NCI-H1092 treated with DMSO at 0.1 percent for 48 hours (cell line): ENCODE results near the gene JPH2.
"Not testable (repeated sequence)": the region's sequence is repeated elsewhere in the genome, so short reads cannot be mapped to it uniquely, and the experiment has no call there.

ENCODE experiments used
- DNase-seq: peaks from one replicate; lab custom pipeline; 2025; lab: John Stamatoyannopoulos, UW

The JPH2 gene

DNA sequence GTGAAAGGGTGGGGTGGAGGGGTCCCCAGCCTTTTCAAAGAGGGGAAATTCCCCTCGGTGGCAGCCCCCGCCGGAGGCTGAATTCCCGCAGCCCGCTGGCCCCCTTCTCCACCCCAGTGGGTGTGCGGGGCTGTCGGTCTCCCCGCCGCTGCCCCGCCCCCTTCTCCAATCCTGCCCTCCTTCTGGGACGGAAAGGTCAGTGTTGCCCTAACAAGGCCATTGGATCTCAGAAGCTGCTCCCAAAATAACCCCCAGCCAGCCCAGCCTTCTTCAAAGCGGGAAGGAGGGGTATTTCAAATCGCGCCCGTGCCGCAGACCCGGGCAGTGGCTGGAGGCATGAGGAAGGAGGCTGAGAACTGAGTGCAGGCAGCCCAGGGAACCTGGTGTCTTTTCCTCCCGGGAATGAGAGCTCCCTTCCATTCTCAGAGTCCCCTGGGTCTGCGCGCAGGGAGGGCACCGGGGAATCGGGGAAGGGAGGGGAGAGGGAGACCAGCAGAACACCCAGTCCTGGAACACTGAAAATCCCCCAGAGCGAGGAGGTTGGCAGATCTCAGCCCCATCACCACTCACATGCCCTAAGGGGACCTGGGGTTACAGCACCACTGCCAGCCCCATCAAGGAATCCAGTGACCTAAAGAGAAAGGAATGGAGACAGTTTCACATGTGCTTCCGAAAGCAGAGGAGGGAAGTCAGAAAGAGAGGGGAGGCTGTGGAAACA lies at the start of gene JPH2:
Gene JPH2 (minus strand): TSS at position 135 of the 718 bp plus-strand sequence. CDS start 483 bp downstream, outside the sequence.
- no peak for DNase-seq

DNA sequence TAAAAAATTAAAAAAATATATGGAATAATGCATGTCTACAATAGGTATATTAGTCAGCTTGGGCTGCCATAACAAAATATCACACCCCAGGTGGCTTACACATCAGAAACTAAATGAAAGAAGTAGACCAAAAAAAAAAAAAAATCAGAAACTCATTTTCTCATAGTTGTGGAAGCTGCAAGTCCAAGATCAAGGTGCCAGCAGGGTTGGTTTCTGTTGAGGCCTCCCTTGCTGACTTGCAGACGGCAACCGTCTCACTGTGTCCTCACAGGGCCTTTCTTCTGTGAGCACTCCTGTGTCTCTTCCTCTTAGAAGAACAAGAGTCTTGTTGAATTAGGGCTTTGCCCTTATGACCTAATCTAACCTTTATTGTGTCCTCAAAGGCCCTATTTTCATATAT lies 48.7 kb upstream of the JPH2 start:
- no peak for DNase-seq

DNA sequence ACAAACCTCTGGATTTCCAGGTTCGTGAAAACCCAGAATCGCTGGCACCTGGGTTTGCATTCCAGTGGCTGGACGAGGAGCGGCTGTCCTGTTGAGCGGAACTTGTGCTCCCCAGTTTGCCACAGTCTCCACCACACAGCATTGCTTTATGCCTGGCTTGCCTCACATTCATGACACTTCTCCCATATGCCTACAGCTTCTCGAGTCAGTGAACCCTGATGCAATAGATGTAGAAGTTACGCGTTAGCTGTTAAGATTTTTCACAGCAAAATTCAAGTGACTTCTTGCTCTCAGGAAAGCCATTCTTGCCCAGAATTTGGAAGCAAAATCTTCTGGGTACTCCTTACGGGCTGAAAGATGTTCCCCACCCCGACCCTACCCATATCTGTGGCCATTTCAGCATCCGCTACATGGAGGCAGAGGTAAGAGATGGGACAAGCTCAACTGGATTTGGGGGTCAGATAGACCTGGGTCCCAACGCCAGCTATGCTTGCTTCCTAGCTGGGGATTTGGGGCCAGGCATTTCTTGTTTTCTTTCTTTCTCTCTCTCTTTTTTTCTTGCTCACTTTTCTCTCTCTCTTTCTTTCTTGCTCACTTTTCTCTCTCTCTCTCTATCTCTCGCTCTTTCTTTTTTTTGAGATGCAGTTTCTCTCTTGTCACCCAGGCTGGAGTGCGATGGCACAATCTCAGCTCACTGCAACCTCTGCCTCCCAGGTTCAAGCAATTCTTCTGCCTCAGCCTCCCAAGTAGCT lies 47.8 kb upstream of the JPH2 start:
- no peak for DNase-seq

DNA sequence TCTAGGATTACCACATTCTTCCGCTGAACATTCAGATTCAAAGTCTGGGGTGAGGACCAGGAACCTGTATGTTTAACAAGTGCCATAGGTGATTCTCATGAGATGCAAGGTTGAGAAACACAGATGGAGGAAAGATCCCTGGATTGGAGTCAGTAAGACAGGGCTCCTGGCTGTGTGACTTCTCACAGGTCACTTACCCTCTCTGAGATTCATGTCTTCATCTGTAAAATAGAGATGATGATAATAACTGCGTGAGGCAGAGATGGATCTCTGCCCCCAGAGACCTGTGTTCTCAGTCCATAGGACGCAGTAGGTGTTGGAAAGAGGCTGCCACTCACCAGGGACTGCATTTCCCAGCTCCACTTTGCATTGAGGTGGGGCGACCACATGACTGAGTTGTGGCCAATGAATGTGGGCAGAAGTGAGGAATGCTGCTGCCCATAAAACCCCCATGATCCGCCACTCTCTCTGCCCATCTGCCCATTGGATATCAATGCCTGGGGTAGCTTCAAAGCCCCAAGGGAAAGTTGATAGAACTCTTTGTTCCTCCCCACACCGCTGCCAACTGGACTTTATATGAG lies 46.5 kb upstream of the JPH2 start:
- DNase-seq, result no peak

DNA sequence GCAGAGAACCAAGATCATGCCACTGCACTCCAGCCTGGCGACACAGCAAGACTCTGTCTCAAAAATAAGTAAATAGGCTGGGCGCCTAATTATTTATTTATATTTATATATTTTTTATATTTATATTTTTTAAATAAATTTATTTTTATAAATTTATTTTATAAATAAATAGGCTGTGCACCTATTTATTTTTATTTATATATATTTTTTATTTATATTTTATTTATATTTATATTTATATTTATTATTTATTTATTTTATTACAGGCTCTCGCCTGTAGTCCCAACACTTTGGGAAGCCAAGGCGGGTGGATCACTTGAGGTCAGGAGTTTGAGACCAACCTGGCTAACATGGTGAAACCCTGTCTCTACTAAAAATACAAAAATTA lies 45.5 kb upstream of the JPH2 start:
- not testable (repeated sequence) for DNase-seq

DNA sequence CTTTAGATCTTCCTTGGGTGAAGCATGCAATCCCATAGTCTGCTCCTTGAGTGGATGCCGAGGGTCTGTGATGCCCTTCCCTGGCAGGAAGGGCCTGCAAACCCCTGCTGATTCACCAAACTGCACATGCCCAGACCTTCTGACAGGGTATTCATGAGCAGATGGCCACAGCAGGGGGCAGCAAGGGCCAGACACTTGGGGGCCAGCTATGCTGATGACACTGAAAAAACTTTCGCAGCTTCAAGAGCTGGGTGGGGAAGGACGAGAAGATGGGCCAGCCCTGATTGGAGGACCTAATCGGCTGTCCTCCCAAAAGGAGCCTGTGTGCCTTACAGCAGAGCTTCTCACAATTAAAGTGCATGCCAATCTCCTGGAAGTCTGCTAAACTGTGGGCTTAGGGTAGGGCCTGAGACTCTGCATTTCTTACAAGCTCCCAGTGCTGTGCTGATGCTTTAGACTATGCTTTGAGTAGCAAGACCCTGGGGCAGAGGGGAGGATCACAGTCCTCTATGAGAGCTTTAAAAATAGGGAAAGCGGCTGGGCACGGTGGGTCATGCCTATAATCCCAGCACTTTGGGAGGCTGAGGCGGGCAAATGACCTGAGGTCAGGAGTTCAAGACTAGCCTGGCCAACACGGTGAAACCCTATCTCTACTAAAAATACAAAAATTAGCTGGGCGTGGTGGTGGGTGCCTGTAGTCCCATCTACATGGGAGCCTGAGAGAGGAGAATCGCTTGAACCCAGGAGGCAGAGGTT lies 44.9 kb upstream of the JPH2 start:
- DNase-seq, result no peak

DNA sequence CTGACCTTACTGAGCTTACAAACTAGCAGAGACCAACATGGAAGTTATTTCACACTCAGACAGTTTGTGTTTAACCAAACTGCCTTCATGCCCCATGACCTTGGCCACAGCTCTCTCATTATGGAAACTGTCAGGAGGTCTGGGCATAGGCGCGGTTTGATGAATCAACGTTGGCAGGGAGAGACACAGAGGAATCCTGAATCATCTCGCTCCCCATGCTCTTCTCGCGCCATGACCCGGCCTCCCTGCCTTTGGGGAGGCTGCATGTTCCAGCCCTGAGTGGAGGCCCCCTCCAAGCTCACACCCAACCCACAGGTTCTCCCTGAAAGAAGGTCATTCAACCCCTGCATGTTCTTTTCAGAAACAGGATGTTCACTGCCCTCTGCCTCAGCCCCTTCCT lies 44.2 kb upstream of the JPH2 start:
- no peak for DNase-seq

DNA sequence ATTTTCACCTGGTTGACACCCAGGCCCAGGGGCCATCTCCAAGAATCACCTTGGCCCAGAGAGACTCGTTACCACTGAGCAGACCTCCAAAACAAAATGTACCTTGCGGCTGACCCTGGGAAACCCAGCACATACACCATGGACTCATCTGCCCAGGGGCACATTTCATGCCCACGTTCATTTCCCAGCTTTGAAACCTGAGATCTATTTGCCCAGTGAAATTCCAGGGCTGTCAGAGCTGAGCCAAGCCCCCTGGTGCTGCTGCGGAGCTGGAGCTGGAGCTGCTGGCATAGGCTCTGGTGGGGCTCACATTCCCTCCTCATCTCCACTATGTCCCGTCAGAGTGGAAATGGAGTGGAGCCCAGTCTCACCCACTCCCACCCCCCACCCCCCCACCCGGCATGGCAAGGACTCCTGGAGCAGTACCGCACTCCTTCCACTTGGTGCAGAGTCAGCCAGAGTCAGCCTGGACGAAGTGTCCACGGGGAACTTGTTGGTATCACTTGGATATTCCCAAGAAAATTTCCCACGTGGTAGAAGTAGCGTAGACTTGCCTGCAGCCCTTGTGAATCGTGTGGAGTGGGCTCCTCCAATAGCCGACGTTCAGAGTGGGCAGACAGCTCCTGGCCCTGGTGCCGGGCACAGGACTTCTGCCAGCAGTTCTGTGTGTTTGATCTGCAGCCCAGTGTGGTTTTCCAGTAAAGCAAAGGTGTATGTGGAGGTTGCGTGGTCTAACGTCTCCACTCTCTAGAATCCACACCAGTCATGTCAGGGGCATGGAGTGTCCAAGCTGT lies 41.7 kb upstream of the JPH2 start:
- no peak for DNase-seq

DNA sequence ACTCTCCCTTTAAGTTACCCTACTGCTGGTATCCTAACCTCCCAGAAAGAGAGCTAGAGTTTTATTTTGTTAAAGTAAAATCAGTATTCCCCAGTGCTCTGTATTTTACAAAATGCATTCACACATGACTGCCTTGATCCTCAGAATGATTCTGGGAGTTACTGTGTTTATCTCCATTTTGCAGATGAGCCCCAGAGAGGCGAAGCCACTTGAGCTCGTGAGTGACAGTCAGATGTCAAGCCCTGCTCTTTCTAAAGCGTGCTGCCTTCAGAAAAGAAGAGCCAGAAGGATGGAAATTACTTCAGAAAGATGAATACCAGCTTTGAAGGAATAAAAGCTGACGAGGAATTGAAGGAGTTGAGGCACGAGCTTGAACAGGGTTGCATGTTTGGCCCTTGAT lies 37.6 kb upstream of the JPH2 start:
- DNase-seq, result no peak

DNA sequence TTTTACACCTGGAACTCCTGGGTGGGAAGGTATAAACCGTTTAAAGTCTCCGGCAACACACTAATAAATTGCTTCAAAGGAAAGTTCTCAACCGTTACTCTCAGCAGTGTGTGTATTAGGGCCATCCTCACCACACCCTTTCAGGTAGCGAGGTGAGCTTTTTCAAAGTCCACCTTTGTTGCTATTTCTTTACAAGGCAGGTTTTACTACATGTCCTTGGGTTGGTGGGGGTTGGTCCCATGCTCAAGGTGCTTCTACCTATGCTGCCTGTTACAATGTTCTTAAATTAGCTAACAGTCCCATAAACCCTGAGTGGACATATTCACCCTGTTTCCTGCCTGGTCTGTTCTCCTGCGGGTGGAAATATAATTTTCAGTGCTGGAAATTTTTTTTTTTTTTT lies 36.7 kb upstream of the JPH2 start:
- DNase-seq, result no peak

DNA sequence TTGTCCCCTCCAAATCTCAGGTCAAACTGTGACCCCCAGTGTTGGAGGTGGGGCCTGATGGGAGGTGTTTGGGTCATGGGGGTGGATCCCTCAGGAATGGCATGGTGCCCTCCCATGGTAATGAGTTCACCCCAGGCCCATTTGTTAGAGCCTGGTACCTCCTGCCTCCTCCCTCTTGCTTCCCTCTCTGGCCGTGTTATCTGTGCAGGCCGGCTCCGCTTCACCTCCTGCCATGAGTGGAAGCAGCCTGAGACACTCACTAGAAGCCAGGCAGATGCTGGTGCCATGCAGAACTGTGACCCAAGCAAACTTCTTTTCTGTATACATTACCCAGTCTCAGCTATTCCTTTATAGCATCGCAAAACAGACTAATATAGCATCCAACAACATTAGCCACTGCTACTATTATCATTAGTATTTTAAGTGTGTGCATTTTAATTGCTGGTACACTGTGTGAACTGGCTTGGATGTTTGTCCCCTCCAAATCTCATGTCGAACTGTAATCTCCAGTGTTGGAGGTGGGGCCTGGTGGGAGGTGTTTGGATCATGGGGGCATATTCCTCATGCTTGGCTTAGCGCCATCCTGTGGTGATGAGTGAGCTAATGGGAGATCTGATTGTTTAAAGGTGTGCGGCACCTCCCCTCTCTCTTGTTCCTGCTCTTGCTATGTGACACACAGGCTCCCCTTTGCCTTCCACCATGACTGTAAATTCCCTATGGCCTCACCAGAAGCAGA lies 35.8 kb upstream of the JPH2 start:
- no peak for DNase-seq

DNA sequence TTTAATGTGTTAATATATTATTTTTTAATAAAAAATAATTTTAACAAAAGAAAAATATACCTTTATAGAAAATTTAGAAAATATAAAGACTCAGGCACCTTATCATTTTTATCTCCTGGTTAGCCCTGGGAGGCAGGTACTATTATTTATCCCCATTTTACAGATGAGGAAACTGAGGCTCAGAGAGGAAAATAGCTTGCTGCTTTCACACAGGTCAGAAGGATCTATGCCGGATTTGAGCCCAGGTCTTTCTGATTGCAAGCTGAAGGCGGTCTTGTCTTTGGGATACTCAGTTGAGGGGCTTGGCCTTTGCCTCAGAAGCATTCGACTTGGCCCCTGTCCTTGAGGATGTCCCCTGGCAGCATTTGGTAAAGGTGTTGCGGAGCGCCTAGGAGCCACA lies 35.0 kb upstream of the JPH2 start:
- no peak for DNase-seq

DNA sequence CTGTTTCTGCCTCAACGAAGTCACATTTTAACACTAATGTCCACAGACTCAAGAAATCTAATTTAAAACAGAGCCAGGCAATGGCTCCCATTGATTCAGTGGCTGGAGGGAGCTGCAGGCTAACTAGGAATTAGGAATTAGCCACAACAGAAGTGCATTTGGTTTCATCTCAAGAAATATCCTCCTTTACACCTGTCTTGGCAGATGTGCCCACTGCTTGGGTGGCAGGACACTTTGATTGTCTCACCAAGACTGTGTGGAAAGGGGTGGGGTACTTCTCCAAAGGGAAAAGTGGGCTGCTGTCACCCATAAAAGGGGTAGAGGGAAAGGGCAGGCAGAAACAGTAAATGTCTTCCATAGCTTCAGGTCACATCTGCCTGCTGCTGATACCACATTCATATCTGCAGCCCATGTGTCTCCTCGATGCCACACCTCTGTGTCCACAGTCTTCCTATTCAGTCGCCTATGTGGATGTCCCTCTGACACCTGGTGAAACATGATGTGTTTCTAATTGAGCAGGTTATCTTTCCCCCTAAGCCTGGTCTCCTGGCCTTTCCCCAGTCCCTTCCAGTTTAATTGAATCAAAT lies 34.5 kb upstream of the JPH2 start:
- no peak for DNase-seq

DNA sequence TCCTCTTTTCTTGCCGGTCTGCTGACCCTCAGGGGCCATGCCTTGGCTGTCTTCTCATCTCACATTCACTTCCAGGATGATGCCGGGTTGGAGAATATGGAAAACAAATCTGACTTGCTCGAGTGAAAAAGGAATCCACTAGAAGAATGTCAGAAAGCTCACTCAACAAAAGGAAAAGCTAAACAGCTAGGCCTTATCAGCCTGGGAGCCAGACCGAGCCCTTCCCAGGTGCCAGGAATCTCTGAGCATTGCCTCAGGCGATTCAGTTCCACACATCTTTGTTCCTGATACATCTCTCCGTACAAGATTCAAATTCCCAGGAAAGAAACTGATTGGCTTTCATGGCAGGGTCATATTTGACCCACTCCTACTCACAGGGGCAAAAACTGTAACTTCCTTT lies 32.8 kb upstream of the JPH2 start:
- no peak for DNase-seq

DNA sequence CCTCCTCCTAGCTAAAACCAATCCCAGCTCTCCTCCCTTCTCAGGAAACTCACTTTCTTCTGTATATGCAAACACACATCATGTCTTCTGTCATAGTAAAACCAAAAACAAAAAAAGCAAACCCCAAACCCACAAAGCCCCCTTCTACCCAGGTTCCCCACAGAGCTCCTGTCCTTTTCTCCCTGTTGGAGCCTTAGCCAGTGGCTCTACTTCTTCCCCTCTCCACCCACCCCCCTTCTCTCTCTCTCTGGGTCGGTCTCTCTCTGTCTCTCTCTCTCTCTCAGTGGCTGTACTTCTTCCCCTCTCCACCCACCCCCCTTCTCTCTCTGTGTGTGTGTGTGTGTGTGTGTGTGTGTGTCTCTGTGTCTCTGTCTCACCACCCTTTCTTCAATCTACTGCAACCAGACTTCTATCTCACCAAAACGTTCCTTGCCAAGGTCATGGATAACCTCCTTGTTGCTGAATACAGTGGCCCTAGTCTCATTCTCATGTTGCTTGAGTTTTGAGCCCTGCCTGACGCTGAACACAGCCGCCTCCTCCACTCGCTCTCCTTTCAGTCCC lies 32.3 kb upstream of the JPH2 start:
- DNase-seq, result no peak

DNA sequence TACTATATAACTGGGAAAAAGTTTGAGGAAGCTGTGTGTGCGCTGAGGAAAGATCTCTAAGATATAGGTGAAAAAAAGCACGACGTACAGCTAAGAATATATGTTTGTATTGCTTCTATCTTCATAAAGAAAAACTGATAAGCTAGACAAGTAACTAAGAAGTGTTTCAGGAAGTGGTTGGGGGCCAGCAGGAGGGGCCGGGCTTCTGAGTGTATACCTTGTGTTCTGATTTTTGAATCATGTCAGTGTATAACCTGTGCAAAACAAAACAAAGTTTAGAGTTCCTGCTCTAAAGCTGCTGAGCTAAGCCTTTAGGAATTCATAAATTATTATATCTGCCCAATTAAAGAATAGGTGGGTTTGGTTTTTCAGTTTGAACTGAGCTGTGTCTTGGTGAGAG lies 31.5 kb upstream of the JPH2 start:
- no peak for DNase-seq

DNA sequence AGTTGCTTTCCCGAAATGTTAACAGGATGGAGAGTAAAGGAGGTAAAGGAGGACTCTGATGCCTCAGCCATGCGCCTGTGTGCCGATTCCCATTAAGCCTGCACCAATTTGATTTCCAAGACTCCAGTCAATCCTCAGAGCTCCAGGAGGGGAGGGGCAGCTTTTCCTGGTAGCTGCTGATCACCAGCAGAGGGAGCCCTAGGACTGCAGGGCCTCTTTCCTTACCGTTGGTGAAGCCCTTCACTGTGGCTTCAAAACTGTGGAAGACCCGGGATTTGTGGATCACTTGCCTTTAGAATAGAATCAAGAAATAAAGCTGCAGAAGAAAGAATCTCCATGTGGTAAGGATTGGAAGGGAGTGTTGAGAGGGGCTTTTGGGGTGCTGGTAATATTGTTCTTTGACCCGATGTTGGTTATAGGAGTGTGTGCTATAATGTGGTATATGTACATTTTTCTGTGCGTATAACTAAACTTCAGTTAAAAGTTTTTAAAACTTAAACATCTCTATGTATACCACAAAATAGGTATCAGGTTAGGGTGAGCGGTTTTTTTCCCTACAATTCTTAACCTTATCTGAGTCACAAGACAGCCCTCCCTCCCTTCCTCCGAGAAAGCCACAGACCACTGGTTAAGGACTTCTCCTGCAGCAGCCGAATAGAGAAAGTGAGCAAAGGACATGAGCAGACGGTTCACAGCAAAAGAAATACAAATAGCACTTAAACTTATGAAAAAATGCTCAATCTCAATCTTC lies 30.5 kb upstream of the JPH2 start:
- DNase-seq, result peak; percentile 60

DNA sequence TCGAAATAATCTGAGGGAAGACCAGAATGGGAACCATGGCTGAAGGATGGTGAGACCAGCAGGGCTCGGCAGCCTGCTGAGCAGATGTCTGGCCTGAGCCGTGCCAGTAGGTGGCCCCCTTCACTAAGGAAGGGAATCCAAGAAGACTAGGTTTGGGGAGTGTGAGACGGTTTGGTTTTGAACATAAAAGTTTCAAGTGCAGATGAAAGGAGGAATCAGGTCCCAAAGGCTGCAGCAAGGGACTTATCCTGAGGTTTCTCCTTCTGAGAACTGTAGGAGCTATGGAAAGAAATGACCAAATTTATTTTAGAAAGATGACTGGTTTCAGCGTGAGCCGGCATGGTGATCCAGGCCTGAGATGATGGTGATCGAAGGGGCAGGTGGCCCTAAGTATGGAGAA lies 28.1 kb upstream of the JPH2 start:
- peak; percentile 48 for DNase-seq

DNA sequence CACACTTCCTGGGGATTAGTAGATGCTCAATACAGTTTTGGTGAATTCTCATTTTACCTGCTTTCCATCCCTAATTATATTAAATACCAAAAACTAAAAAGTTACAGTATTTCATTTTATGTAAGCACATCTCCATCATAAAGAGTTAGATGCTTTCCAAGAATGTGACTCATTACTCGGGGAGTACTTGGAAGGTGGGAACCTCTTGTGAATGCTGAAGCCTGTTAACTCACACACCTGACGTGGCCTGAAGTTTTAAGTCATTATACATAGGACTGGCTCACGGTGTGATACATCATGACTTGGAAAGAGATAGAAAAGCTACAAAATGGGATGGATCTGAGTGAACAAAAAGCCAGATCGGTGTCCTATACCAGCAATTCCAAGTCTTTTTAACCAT lies 25.8 kb upstream of the JPH2 start:
- DNase-seq, result no peak
